GM12878 (cell line): ENCODE data around the gene SPIRE1. TPM values are rescaled to one million over a fixed set of nuclear protein-coding genes. Genes with fewer than 3 reads are reported as not detected.

Experiments
- ATAC-seq: fragments of 200-7000 bp; cut with Tn5 transposase; 3 replicates; pipeline ENCODE4 v1.9.1; 2020; ENCODE audit warnings: mild to moderate bottlenecking, moderate library complexity
- BruUV-seq: library from RNA; stranded (reverse); fragments of 400-500 nt; replicated peaks from 2 replicates; lab custom pipeline; 2021; lab: Mats Ljungman, UMichigan
- CTCF ChIA-PET: fragments of 300-600 bp; sonication (Branson Sonifier 250); formaldehyde crosslinking; extraction: SDS; loops from one replicate; lab custom pipeline; 2021; ENCODE audit warnings: inconsistent platforms; lab: Yijun Ruan, JAX
- POLR2A ChIA-PET: fragments of 350-600 bp; formaldehyde crosslinking; extraction: SDS; loops from one replicate; lab custom pipeline; 2021; ENCODE audit warnings: inconsistent platforms; lab: Charles Lee
- RAD21 ChIA-PET: fragments of 300-600 bp; sonication (Branson Sonifier 250); formaldehyde crosslinking; loops from one replicate; lab custom pipeline; 2023; ENCODE audit warnings: antibody characterized with exemption; ENCODE audit not compliant: unreplicated experiment; lab: Charles Lee
- SMC1A ChIA-PET: fragments of 300-600 bp; sonication (Branson Sonifier 250); formaldehyde crosslinking; loops from one replicate; lab custom pipeline; 2023; ENCODE audit not compliant: unreplicated experiment, uncharacterized antibody; lab: Charles Lee
- DNase-seq: peaks from one replicate; pipeline ENCODE4 v3.0.0-alpha.2; 2011; ENCODE audit warnings: low read depth, low spot score
- FAIRE-seq: peaks from 3 replicates; lab custom pipeline; 2011; peaks lifted over from hg19 to GRCh38; lab: Jason Lieb, UNC
- H2AFZ ChIP-seq: 2 replicates; pipeline ENCODE4 v1.6.0; 2011; ENCODE audit warnings: low read depth, low read length, control low read depth; ENCODE audit not compliant: control insufficient read depth
- H3K27ac ChIP-seq: 2 replicates; pipeline ENCODE4 v1.5.1; 2011; ENCODE audit warnings: control low read depth; ENCODE audit not compliant: control insufficient read depth, insufficient read depth
- H3K27me3 ChIP-seq, 2 experiments: replicated peaks in 1 of 2; 2 replicates each; pipeline versions ENCODE4 v1.6.0 to v1.6.1; 2011; ENCODE audit warnings: low read length in 1 of 2; ENCODE audit not compliant: control insufficient read depth in 2 of 2, insufficient read depth in 2 of 2
- H3K36me3 ChIP-seq, 2 experiments: 2 replicates each; pipeline ENCODE4 v1.5.1; 2011; ENCODE audit warnings: low read length in 1 of 2; ENCODE audit not compliant: control insufficient read depth in 2 of 2, insufficient read depth in 2 of 2
- H3K4me1 ChIP-seq: 2 replicates; pipeline ENCODE4 v1.6.1; 2011; ENCODE audit warnings: mild to moderate bottlenecking, low read length, moderate library complexity, mixed read lengths; ENCODE audit not compliant: control insufficient read depth, insufficient read depth
- H3K4me2 ChIP-seq: 2 replicates; pipeline ENCODE4 v1.6.0; 2011; ENCODE audit warnings: control low read depth; ENCODE audit not compliant: control insufficient read depth, insufficient read depth
- H3K4me3 ChIP-seq: fragments of 200-600 bp; sonication (generic); 2 replicates; pipeline ENCODE4 v1.5.1; 2016
- H3K79me2 ChIP-seq: 2 replicates; pipeline ENCODE4 v1.6.0; 2011; ENCODE audit warnings: low read length; ENCODE audit not compliant: control insufficient read depth, insufficient read depth
- H3K9ac ChIP-seq: 2 replicates; pipeline ENCODE4 v1.8.0; 2011; ENCODE audit warnings: low read length, control low read depth, mixed read lengths; ENCODE audit not compliant: control insufficient read depth, insufficient read depth
- H3K9me3 ChIP-seq: replicated peaks from 3 replicates; pipeline ENCODE4 v1.5.1; 2011; ENCODE audit warnings: mild to moderate bottlenecking, low read length; ENCODE audit not compliant: control insufficient read depth, insufficient read depth
- H4K20me1 ChIP-seq: 2 replicates; pipeline ENCODE4 v1.6.0; 2011; ENCODE audit not compliant: control insufficient read depth, insufficient read depth
- BACH1 ChIP-seq: fragments of 450-650 bp; IDR thresholded peaks from 2 replicates; pipeline ENCODE4 v1.6.1; 2017; ENCODE audit warnings: mild to moderate bottlenecking, borderline replicate concordance
- BCL11A ChIP-seq: IDR thresholded peaks from 2 replicates; pipeline ENCODE4 v1.6.1; 2011; ENCODE audit warnings: low read depth, low read length
- BHLHE40 ChIP-seq, 2 experiments: fragments of 450-650 bp in 1 of 2; IDR thresholded peaks; 2 replicates each; pipeline ENCODE4 v1.6.1; 2011 to 2017; ENCODE audit warnings: low read depth in 2 of 2, borderline replicate concordance in 1 of 2, improper control_type of control experiment in 1 of 2, low read length in 1 of 2, mild to moderate bottlenecking in 1 of 2
- CREB1 ChIP-seq: IDR thresholded peaks from 2 replicates; pipeline ENCODE4 v1.6.1; 2012; ENCODE audit warnings: low read depth, mild to moderate bottlenecking, inconsistent platforms
- HDGF ChIP-seq: fragments of 450-650 bp; IDR thresholded peaks from 2 replicates; pipeline ENCODE4 v1.6.1; 2016; ENCODE audit warnings: antibody characterized with exemption
- MLLT1 ChIP-seq: fragments of 450-650 bp; IDR thresholded peaks from 2 replicates; pipeline ENCODE4 v1.6.1; 2016; ENCODE audit warnings: mild to moderate bottlenecking
- POLR2A ChIP-seq: IDR thresholded peaks from 2 replicates; pipeline ENCODE4 v1.6.1; 2011; ENCODE audit warnings: low read depth, mild to moderate bottlenecking, low read length
- RUNX3 ChIP-seq: IDR thresholded peaks from 2 replicates; pipeline ENCODE4 v1.6.1; 2012; ENCODE audit warnings: low read length, inconsistent platforms
- SUZ12 ChIP-seq: fragments of 200-600 bp; sonication (generic); IDR thresholded peaks from one replicate; pipeline ENCODE4 v1.6.1; 2018; ENCODE audit warnings: antibody characterized with exemption, mild to moderate bottlenecking; ENCODE audit not compliant: unreplicated experiment
- YBX1 ChIP-seq: fragments of 450-650 bp; IDR thresholded peaks from 2 replicates; pipeline ENCODE4 v1.6.1; 2016; ENCODE audit warnings: antibody characterized with exemption
- YY1 ChIP-seq: IDR thresholded peaks from 2 replicates; pipeline ENCODE4 v1.6.1; 2011; ENCODE audit warnings: low read depth, mild to moderate bottlenecking, low read length
- ZBED1 ChIP-seq: IDR thresholded peaks from 2 replicates; pipeline ENCODE4 v1.6.1; 2016; ENCODE audit warnings: borderline replicate concordance
- ZNF207 ChIP-seq: fragments of 450-650 bp; IDR thresholded peaks from 2 replicates; pipeline ENCODE4 v1.6.1; 2014; ENCODE audit warnings: antibody characterized with exemption, mild to moderate bottlenecking, borderline replicate concordance
- ZNF384 ChIP-seq: IDR thresholded peaks from 2 replicates; pipeline ENCODE4 v1.6.1; 2012; ENCODE audit warnings: low read depth, mild to moderate bottlenecking, low read length, improper control_type of control experiment, borderline replicate concordance
- ZNF592 ChIP-seq: fragments of 450-650 bp; IDR thresholded peaks from 2 replicates; pipeline ENCODE4 v1.6.1; 2017; ENCODE audit warnings: mild to moderate bottlenecking, moderate library complexity
- ZNF622 ChIP-seq: fragments of 450-650 bp; IDR thresholded peaks from 2 replicates; pipeline ENCODE4 v1.6.1; 2017; ENCODE audit warnings: mild to moderate bottlenecking, inconsistent platforms
- ZNF687 ChIP-seq: fragments of 450-650 bp; IDR thresholded peaks from 2 replicates; pipeline ENCODE4 v1.6.1; 2017; ENCODE audit warnings: mild to moderate bottlenecking, moderate library complexity
- ZSCAN29 ChIP-seq: fragments of 450-650 bp; IDR thresholded peaks from 2 replicates; pipeline ENCODE4 v1.6.1; 2017; ENCODE audit warnings: mild to moderate bottlenecking, moderate library complexity
- WGBS: methylation state at CpG from one replicate; pipeline ENCODE4 v1.1.6; 2016; ENCODE audit warnings: low lambda C conversion rate; ENCODE audit not compliant: insufficient replicate concordance, insufficient coverage; ENCODE audit errors: missing lambda C conversion rate; 5-methylcytosine and 5-hydroxymethylcytosine counted together
- in situ Hi-C: fragments of 300-500 bp; cut with MboI; formaldehyde crosslinking; loops from 9 replicates; pipeline ENCODE4 v1.14.3; 2018; ENCODE audit warnings: mixed read lengths
- intact Hi-C: fragments of 100-400 bp; cut with micrococcal nuclease; formaldehyde crosslinking; loops from one replicate; pipeline ENCODE4 v1.14.2; 2022; ENCODE audit not compliant: unreplicated experiment
- polyA plus RNA-seq, 11 experiments: library from polyadenylated mRNA; depleted of rRNA in 4 of 11; unstranded in 6 of 11; stranded (reverse) in 5 of 11; fragments of >200 nt; fragmentation: Nextera tagmentation in 4 of 11; fragmentation: Illumina TruSeq in 1 of 11; extraction: Ambion mirVana in 4 of 11; extraction: Trizol in 1 of 11; gene quantifications; 1 replicate in 1 of 11; 2 replicates in 10 of 11; pipeline versions ENCODE4 v1.2.1 to v1.2.3, GENCODE V29; 2011 to 2016; ENCODE audit warnings: inconsistent platforms in 2 of 11, missing spikeins in 2 of 11, low read depth in 1 of 11
- total RNA-seq, 4 experiments: library from RNA; depleted of rRNA in 3 of 4; stranded (reverse); fragments of >200 nt in 3 of 4; fragmentation: Illumina TruSeq in 1 of 4; extraction: Trizol in 1 of 4; gene quantifications; 2 replicates each; pipeline versions ENCODE4 v1.2.1 to v1.2.3, GENCODE V29; 2013 to 2021

SPIRE1 gene
- total and polyA plus RNA-seq, 10 of the 15 experiments (the other 5 are each of a cell fraction or from before 2014, with no cell fraction given) = 0.18 to 9.2 (median 4.3) TPM

- ChIA-PET SMC1A (no interaction called here), POLR2A (no interaction called here)
- no peak overlapping the region for H3K9ac ChIP-seq
Observed at GRCh38 chr18:12579775-12580174, 78.1 kb downstream of the SPIRE1 start.

More at GRCh38 chr18:12579775-12580174, 78.1 kb downstream of the SPIRE1 start:
- no peak overlapping the region for H2AFZ ChIP-seq
- H4K20me1 ChIP-seq = no peaks in the 10 kb centered on the region
- H3K9me3 ChIP-seq = no peaks in the 10 kb centered on the region
- no peak for ATAC-seq
- no peak for DNase-seq
- CTCF ChIA-PET = no interaction called here
- TF ChIP-seq ZNF384 = no peak
- no peak for TF ChIP-seq BHLHE40 (IDR thresholded peaks at IDR 0.05; ENCODE audit: borderline replicate concordance in 1 of 2, low read depth in 2 of 2, low read length in 1 of 2)
- no peak for TF ChIP-seq POLR2A
- no peak for TF ChIP-seq ZSCAN29
- TF ChIP-seq ZNF687 = no peak
- TF ChIP-seq YBX1 = no peak
- no peak for TF ChIP-seq RUNX3
- no peak for TF ChIP-seq BCL11A
- TF ChIP-seq ZBED1 = no peak
- no peak for TF ChIP-seq CREB1
- no peak for TF ChIP-seq BACH1
- no peak for TF ChIP-seq ZNF622
- TF ChIP-seq ZNF592 = no peak
- TF ChIP-seq MLLT1 = no peak
- TF ChIP-seq YY1 = no peak
- no peak for TF ChIP-seq HDGF
- no peak for TF ChIP-seq SUZ12
- TF ChIP-seq ZNF207 = no peak
- TF ChIP-seq, all 136 proteins: peak for 0
- Histone ChIP-seq H3K4me2 (no peak overlapping the region), H3K4me1 (no peaks in the 10 kb centered on the region; the same call in 1 of the 2 replicates), H3K79me2 (no peaks in the 10 kb centered on the region), H3K36me3 (no peaks in the 10 kb centered on the region), H3K4me3 (no peak overlapping the region), H3K27ac (no peak overlapping the region), H3K27me3 (no peaks in the 10 kb centered on the region)
- RAD21 ChIA-PET = no interaction called here
- no TSS peak for BruUV-seq
- in situ Hi-C loops (no loop called here), intact Hi-C loops (no loop called here)
- FAIRE-seq = peak; percentile 13
- WGBS = 20% methylated on average over 2 of the region's 2 CpGs
